Suprapubic skin (tissue), 3 donors: ENCODE measurements around the gene VEGFA.

Experiments
- POLR2A ChIP-seq, 2 donors: fragments of 450-650 bp; IDR thresholded peaks; one replicate each; pipeline ENCODE4 v1.6.1; 2017; ENCODE audit warnings: antibody characterized with exemption in 2 of 2, mild to moderate bottlenecking in 2 of 2, moderate library complexity in 2 of 2
- TF ChIP-seq, protein P1 (sequence below), 2 donors: fragments of 200-600 bp in 1 of 2; fragments of 450-650 bp in 1 of 2; sonication (generic) in 1 of 2; IDR thresholded peaks; one replicate each; pipeline ENCODE4 v1.5.1; 2016 to 2019; ENCODE audit warnings: antibody characterized with exemption in 2 of 2, mild to moderate bottlenecking in 1 of 2, moderate library complexity in 1 of 2

DNA sequence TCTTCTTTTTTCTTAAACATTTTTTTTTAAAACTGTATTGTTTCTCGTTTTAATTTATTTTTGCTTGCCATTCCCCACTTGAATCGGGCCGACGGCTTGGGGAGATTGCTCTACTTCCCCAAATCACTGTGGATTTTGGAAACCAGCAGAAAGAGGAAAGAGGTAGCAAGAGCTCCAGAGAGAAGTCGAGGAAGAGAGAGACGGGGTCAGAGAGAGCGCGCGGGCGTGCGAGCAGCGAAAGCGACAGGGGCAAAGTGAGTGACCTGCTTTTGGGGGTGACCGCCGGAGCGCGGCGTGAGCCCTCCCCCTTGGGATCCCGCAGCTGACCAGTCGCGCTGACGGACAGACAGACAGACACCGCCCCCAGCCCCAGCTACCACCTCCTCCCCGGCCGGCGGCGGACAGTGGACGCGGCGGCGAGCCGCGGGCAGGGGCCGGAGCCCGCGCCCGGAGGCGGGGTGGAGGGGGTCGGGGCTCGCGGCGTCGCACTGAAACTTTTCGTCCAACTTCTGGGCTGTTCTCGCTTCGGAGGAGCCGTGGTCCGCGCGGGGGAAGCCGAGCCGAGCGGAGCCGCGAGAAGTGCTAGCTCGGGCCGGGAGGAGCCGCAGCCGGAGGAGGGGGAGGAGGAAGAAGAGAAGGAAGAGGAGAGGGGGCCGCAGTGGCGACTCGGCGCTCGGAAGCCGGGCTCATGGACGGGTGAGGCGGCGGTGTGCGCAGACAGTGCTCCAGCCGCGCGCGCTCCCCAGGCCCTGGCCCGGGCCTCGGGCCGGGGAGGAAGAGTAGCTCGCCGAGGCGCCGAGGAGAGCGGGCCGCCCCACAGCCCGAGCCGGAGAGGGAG lies 580 bp downstream of the VEGFA start:
- TF ChIP-seq, protein P1, sequence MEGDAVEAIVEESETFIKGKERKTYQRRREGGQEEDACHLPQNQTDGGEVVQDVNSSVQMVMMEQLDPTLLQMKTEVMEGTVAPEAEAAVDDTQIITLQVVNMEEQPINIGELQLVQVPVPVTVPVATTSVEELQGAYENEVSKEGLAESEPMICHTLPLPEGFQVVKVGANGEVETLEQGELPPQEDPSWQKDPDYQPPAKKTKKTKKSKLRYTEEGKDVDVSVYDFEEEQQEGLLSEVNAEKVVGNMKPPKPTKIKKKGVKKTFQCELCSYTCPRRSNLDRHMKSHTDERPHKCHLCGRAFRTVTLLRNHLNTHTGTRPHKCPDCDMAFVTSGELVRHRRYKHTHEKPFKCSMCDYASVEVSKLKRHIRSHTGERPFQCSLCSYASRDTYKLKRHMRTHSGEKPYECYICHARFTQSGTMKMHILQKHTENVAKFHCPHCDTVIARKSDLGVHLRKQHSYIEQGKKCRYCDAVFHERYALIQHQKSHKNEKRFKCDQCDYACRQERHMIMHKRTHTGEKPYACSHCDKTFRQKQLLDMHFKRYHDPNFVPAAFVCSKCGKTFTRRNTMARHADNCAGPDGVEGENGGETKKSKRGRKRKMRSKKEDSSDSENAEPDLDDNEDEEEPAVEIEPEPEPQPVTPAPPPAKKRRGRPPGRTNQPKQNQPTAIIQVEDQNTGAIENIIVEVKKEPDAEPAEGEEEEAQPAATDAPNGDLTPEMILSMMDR (IDR thresholded peaks at IDR 0.05): no peak
- TF ChIP-seq POLR2A (IDR thresholded peaks at IDR 0.05): no peak
